NCI-H1694 treated with DMSO at 0.1 percent for 48 hours (cell line): ENCODE results near the gene FLT3.

Experiments
- DNase-seq: peaks from one replicate; lab custom pipeline; 2025; lab: John Stamatoyannopoulos, UW

Gene FLT3

GRCh38 chr13:27960362-27961226 is 139.8 kb downstream of the FLT3 start:
- peak; percentile 12 for DNase-seq

- DNase-seq = no peak
These were observed 140.4 kb downstream of the FLT3 start for GRCh38 chr13:27959976-27960361.

DNA sequence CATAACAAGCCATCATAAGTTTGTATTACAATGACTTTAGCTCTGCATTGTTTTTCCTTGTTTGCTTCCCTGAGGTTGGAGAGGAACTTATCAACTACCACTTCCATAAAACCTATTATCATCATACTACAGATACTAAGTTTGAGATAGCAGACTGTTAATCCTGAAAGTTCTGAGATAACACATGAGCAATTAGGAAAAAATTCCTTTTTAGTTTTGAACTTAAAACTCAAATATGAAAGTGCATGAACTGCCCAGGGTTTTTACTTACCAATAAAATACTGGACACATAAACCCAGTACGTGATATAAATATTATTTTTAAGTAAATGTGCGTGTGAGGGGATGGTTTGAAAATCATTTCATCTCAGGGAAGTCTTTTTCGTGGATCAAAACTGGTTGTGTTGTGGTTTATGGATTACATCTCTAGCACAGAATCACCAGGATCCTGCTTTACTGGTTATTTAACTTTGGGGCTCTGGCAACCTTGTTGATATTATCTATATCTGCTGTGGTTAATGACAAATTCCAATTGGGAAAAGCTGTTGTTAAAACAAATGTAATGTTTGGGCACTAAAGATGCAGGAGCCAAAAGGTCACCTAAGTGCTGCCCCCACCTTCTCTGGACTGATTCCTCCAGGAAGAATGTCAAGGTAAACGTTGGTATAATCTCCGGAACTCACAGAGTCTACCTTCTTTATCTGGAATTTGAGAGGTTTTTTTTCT is 143.6 kb downstream of the FLT3 start:
- no peak for DNase-seq

- DNase-seq = no peak
These were observed 145.3 kb downstream of the FLT3 start for GRCh38 chr13:27955014-27955591.

DNA sequence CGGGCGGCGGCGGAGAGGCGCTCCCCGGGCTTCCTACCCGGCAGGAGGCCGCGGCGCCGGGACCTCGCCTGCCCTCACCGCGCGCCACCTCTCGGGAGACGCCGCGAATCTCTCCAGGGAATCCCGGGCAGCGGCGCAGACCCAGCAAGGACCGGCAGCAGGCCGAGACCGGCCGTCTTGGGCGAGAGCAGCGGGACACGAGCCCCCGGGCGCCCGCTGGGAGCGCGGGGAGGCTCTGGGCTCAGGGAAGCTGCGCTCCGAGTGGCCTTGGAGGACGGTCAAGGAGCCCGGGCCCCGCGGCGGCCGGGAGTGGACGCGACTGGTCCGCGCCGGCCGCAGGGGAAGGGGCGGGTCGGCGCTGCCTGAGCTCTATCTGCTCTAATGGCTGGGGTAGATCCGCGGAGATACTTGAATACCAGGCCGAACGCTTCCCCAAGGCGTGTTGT is 145.9 kb downstream of the FLT3 start:
- no peak for DNase-seq

- DNase-seq = peak; percentile 42
These were observed 146.5 kb downstream of the FLT3 start for GRCh38 chr13:27953676-27954405.
